K562 (cell line): ENCODE data around the gene TSPAN1. TPM values are rescaled to one million over a fixed set of nuclear protein-coding genes. Genes with fewer than 3 reads are reported as not detected.

ENCODE experiments used
- ATAC-seq: fragments of 200-7000 bp; cut with Tn5 transposase; 3 replicates; pipeline ENCODE4 v1.9.1; 2020; ENCODE audit warnings: moderate library complexity
- BruUV-seq: library from RNA; stranded (reverse); fragments of 400-500 nt; replicated peaks from 2 replicates; lab custom pipeline; 2021; lab: Mats Ljungman, UMichigan
- CTCF ChIA-PET: fragments of 300-600 bp; formaldehyde crosslinking; extraction: SDS; loops from one replicate; lab custom pipeline; 2021; ENCODE audit warnings: low intra/inter-chr PET ratio; lab: Yijun Ruan, JAX
- POLR2A ChIA-PET: fragments of 300-600, 350-650 bp; sonication (Branson Sonifier 250); formaldehyde crosslinking; extraction: SDS; loops from one replicate; lab custom pipeline; 2021; ENCODE audit warnings: antibody characterized with exemption, inconsistent platforms; lab: Yijun Ruan, JAX
- DNase-seq, 4 experiments: peaks; one replicate each; pipeline versions ENCODE4 v3.0.0 to v3.0.0-alpha.2; 2011 to 2018; ENCODE audit warnings: low spot score in 3 of 4, mixed read lengths in 3 of 4; ENCODE audit errors: extremely low read depth in 1 of 4
- FAIRE-seq: peaks from 2 replicates; lab custom pipeline; 2011; peaks lifted over from hg19 to GRCh38; lab: Jason Lieb, UNC
- H2AFZ ChIP-seq: 2 replicates; pipeline ENCODE4 v1.6.0; 2011; ENCODE audit warnings: low read depth, low read length, control low read depth, inconsistent platforms
- H3K27ac ChIP-seq: fragments of 200-600 bp; 3 replicates; pipeline ENCODE4 v1.8.0; 2011; ENCODE audit warnings: low read depth, mild to moderate bottlenecking, control low read depth, inconsistent platforms, low read length, moderate library complexity, mixed read lengths; ENCODE audit errors: extremely low read depth
- H3K27me3 ChIP-seq, 2 experiments: fragments of 300-600 bp in 1 of 2; 2 replicates in 1 of 2; 3 replicates in 1 of 2; pipeline versions ENCODE4 v1.6.0 to v1.8.0; 2011; ENCODE audit warnings: inconsistent platforms in 2 of 2, low read length in 2 of 2, mild to moderate bottlenecking in 1 of 2, mixed read lengths in 1 of 2, moderate library complexity in 1 of 2; ENCODE audit not compliant: control insufficient read depth in 2 of 2, insufficient read depth in 2 of 2
- H3K36me3 ChIP-seq: fragments of 300-600 bp; 3 replicates; pipeline ENCODE4 v1.8.0; 2011; ENCODE audit warnings: mild to moderate bottlenecking, low read length, inconsistent platforms; ENCODE audit not compliant: control insufficient read depth, insufficient read depth
- H3K4me1 ChIP-seq, 2 experiments: fragments of 200-600 bp in 1 of 2; replicated peaks in 1 of 2; 2 replicates in 1 of 2; 3 replicates in 1 of 2; pipeline versions ENCODE4 v1.5.1 to v1.8.0; 2011; ENCODE audit warnings: inconsistent platforms in 2 of 2, low read length in 2 of 2, mild to moderate bottlenecking in 1 of 2, mixed read lengths in 1 of 2, moderate library complexity in 1 of 2; ENCODE audit not compliant: control insufficient read depth in 2 of 2, insufficient read depth in 2 of 2
- H3K4me2 ChIP-seq: 2 replicates; pipeline ENCODE4 v1.6.1; 2011; ENCODE audit warnings: low read length, control low read depth, inconsistent platforms, mixed read lengths; ENCODE audit not compliant: insufficient read depth
- H3K4me3 ChIP-seq: fragments of 200-600 bp; sonication (generic), shearing (Covaris generic); 2 replicates; pipeline ENCODE4 v1.5.1; 2016; ENCODE audit warnings: control low read depth, inconsistent platforms
- H3K79me2 ChIP-seq: fragments of 200-600 bp; 3 replicates; pipeline ENCODE4 v1.8.0; 2011; ENCODE audit warnings: low read length, inconsistent platforms; ENCODE audit not compliant: control insufficient read depth, insufficient read depth
- H3K9ac ChIP-seq, 2 experiments: 2 replicates each; pipeline versions ENCODE4 v1.6.0 to v1.6.1; 2011; ENCODE audit warnings: low read depth in 2 of 2, low read length in 2 of 2, control low read depth in 1 of 2, inconsistent platforms in 1 of 2, mild to moderate bottlenecking in 1 of 2, mixed read lengths in 1 of 2; ENCODE audit not compliant: insufficient read depth in 1 of 2
- H3K9me1 ChIP-seq: one replicate; pipeline ENCODE4 v1.6.0; 2011; ENCODE audit warnings: inconsistent platforms, mild to moderate bottlenecking, low read length, moderate library complexity; ENCODE audit not compliant: control insufficient read depth, insufficient read depth
- H3K9me3 ChIP-seq: replicated peaks from 2 replicates; pipeline ENCODE4 v1.5.1; 2011; ENCODE audit warnings: low read depth, low read length, inconsistent platforms; ENCODE audit not compliant: control insufficient read depth, insufficient read depth
- H4K20me1 ChIP-seq: replicated peaks from 2 replicates; pipeline ENCODE4 v1.6.1; 2011; ENCODE audit warnings: low read length, inconsistent platforms, mixed read lengths; ENCODE audit not compliant: control insufficient read depth, insufficient read depth
- FUS ChIP-seq: fragments of 200-400 bp; formaldehyde crosslinking; optimal IDR thresholded peaks from 2 replicates; pipeline ENCODE3; 2017; ENCODE audit warnings: low read depth, low read length
- HNRNPLL ChIP-seq: fragments of 200-400 bp; formaldehyde crosslinking; IDR thresholded peaks from 2 replicates; pipeline ENCODE4 v1.6.1; 2017; ENCODE audit warnings: low read length, low read depth, mild to moderate bottlenecking; ENCODE audit not compliant: poor library complexity, severe bottlenecking
- KLF16 ChIP-seq: IDR thresholded peaks from 2 replicates; pipeline ENCODE4 v1.6.1; 2016; ENCODE audit warnings: antibody characterized with exemption
- KLF6 ChIP-seq: fragments of 250-450 bp; sonication (Bioruptor Pico); IDR thresholded peaks from 2 replicates; pipeline ENCODE4 v1.4.0; 2020; ENCODE audit warnings: mild to moderate bottlenecking, moderate library complexity, borderline replicate concordance
- LCOR ChIP-seq: sonication (generic); formaldehyde crosslinking; IDR thresholded peaks from 2 replicates; pipeline ENCODE4 v1.8.0; 2022; ENCODE audit warnings: mild to moderate bottlenecking, missing genetic modification reagents
- MAFK ChIP-seq: IDR thresholded peaks from 2 replicates; pipeline ENCODE4 v1.6.1; 2011; ENCODE audit warnings: low read length, improper control_type of control experiment
- MBD2 ChIP-seq: sonication (generic); IDR thresholded peaks from 2 replicates; pipeline ENCODE4 v1.6.1; 2016; ENCODE audit warnings: low read depth, borderline replicate concordance
- MTA1 ChIP-seq: fragments of 450-650 bp; IDR thresholded peaks from 2 replicates; pipeline ENCODE4 v1.6.1; 2017; ENCODE audit warnings: borderline replicate concordance
- PHF20 ChIP-seq: fragments of 450-650 bp; IDR thresholded peaks from 2 replicates; pipeline ENCODE4 v1.6.1; 2018; ENCODE audit not compliant: partially characterized antibody
- POLR2B ChIP-seq: fragments of 450-650 bp; IDR thresholded peaks from 2 replicates; pipeline ENCODE4 v1.6.1; 2018; ENCODE audit warnings: low read depth; ENCODE audit not compliant: partially characterized antibody
- RAD21 ChIP-seq, 2 experiments: fragments of 250-450 bp in 1 of 2; fragments of 450-650 bp in 1 of 2; sonication (Bioruptor Pico) in 1 of 2; formaldehyde crosslinking in 1 of 2; IDR thresholded peaks in 1 of 2; conservative IDR thresholded peaks in 1 of 2; 2 replicates each; pipeline versions ENCODE4 v1.4.0 to v1.8.0; 2020 to 2022; ENCODE audit warnings: mild to moderate bottlenecking in 2 of 2, moderate library complexity in 1 of 2
- SUPT5H ChIP-seq: fragments of 450-650 bp; IDR thresholded peaks from 2 replicates; pipeline ENCODE4 v1.6.1; 2016
- TRIM28 ChIP-seq: fragments of 450-650 bp; IDR thresholded peaks from 2 replicates; pipeline ENCODE4 v1.6.1; 2017
- XRCC5 ChIP-seq: fragments of 200-400 bp; formaldehyde crosslinking; IDR thresholded peaks from 2 replicates; pipeline ENCODE4 v1.6.1; 2017; ENCODE audit warnings: low read depth, mild to moderate bottlenecking, low read length
- ZFP1 ChIP-seq: fragments of 450-650 bp; formaldehyde crosslinking; IDR thresholded peaks from 2 replicates; pipeline ENCODE4 v1.4.0; 2020; ENCODE audit warnings: mild to moderate bottlenecking, mixed read lengths
- ZNF165 ChIP-seq: fragments of 250-450 bp; sonication (Bioruptor Pico); IDR thresholded peaks from 2 replicates; pipeline ENCODE4 v1.4.0; 2020; ENCODE audit warnings: borderline replicate concordance
- WGBS: fragments of 100-300 bp; shearing (Covaris generic); methylation state at CpG from one replicate; pipeline ENCODE4 v1.1.6; 2016; ENCODE audit warnings: low coverage, mixed read lengths; ENCODE audit not compliant: insufficient coverage; ENCODE audit errors: missing lambda C conversion rate; 5-methylcytosine and 5-hydroxymethylcytosine counted together
- in situ Hi-C: fragments of 300-500 bp; cut with MboI; formaldehyde crosslinking; loops from 4 replicates; pipeline ENCODE4 v1.15.0; 2018; ENCODE audit warnings: inconsistent platforms, mixed read lengths
- intact Hi-C: fragments of 100-400 bp; cut with micrococcal nuclease; formaldehyde crosslinking; loops from 2 replicates; pipeline ENCODE4 v1.14.2; 2022
- polyA plus RNA-seq, 8 experiments: library from polyadenylated mRNA; depleted of rRNA in 4 of 8; stranded (reverse) in 5 of 8; unstranded in 3 of 8; fragments of >200 nt; fragmentation: Nextera tagmentation in 2 of 8; fragmentation: Illumina TruSeq in 1 of 8; extraction: Ambion mirVana in 2 of 8; extraction: Trizol in 1 of 8; gene quantifications; 2 replicates each; pipeline versions ENCODE4 v1.2.1 to v1.2.3, GENCODE V29; 2011 to 2014; ENCODE audit warnings: inconsistent platforms in 1 of 8, missing spikeins in 1 of 8
- total RNA-seq, 7 experiments: library from RNA; depleted of rRNA in 6 of 7; stranded (reverse); fragments of >200 nt in 6 of 7; fragmentation: Illumina TruSeq in 2 of 7; extraction: Trizol in 2 of 7; gene quantifications; 2 replicates each; pipeline versions ENCODE4 v1.2.1 to v1.2.3, GENCODE V29; 2011 to 2021; ENCODE audit warnings: low replicate concordance in 1 of 7
- TF ChIP-seq, protein P1 (sequence below): conservative IDR thresholded peaks from 2 replicates; pipeline ENCODE4 v1.6.1; 2011; ENCODE audit warnings: low read depth, mild to moderate bottlenecking, low read length; ENCODE audit not compliant: control insufficient read depth
- TF ChIP-seq, protein P2 (sequence below): fragments of 250-450 bp; sonication (Bioruptor Pico); IDR thresholded peaks from 2 replicates; pipeline ENCODE4 v1.9.0; 2021; ENCODE audit warnings: mild to moderate bottlenecking
- TF ChIP-seq, protein P3 (sequence below): fragments of 450-650 bp; formaldehyde crosslinking; IDR thresholded peaks from 2 replicates; pipeline ENCODE4 v1.4.0; 2020; ENCODE audit warnings: mild to moderate bottlenecking, moderate library complexity

TSPAN1 gene
- total and polyA plus RNA-seq, 9 of the 15 experiments (the other 6 are each of a cell fraction or from before 2014, with no cell fraction given), result 0.58 TPM; not detected in 8

DNA sequence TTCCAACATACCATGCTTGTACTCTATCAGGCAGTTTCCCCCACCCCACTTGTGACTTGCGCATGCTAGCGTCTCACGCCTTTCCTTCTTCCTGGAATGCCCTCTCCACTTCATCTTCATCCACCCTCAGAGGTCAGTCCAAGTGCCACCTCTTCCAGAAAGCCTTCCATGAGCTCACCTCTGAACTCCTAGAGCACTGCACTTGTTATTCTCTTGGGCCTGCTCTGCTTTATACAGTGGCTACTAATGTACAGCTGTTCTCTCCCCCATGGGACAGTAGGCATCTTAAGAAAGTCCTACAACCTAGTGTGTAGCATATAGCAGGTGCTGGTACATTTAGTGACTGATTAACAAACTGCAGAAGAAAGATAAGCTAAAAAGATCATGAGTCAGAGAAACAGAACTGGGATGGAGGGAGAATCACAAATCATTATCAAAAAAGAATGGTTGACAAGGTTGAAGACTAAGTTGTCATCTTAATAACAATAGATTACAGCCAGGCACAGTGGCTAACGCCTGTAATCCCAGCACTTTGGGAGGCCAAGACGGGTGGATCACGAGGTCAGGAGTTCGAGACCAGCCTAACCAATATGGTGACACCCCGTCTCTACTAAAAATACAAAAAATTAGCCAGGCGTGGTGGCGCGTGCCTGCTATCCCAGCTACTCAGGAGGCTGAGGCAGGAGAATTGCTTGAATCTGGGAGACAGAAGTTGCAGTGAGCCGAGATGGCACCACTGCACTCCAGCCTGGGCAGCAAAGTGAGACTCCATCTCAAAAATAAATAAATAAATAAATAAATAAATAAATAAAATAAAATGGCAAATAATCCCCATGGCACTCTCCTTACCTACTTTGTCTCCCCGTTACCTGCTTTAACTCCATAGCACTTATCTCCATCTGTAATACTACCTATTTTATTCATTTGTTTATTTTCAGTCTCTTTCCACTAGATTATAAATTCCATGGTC is 16.3 kb upstream of the TSPAN1 start:
- CTCF ChIA-PET, result no interaction called here
- Histone ChIP-seq H3K79me2 (no peaks in the 10 kb centered on the region), H3K9ac (peak overlapping the region in 1 of 2 experiments; percentile 12; a peak in 1 of 4 replicates), H2AFZ (no peak overlapping the region; the same call in 1 of the 2 replicates), H3K9me3 (0 out of 2 replicates have a peak, but pooled peaks cover 3% of the 10 kb centered on the region), H3K27ac (peak overlapping the region; percentile 42; the same call in 1 of the 3 replicates), H4K20me1 (no peaks in the 10 kb centered on the region), H3K27me3 (peaks cover 4 to 7% of the 10 kb centered on the region in 2 experiments), H3K4me3 (no peak overlapping the region), H3K9me1 (no peaks in the 10 kb centered on the region), H3K4me2 (peak overlapping the region; percentile 60), H3K4me1 (peaks cover 36 to 42% of the 10 kb centered on the region in 2 experiments), H3K36me3 (no peaks in the 10 kb centered on the region)
- in situ Hi-C loops, result no loop called here
- 7% methylated on average over 13 of the region's 13 CpGs for WGBS
- BruUV-seq, result TSS peak; percentile 100
- FAIRE-seq (peak; percentile 88), DNase-seq (peak; percentile 88 to 93 (median 90)), ATAC-seq (peak; percentile 94)
- intact Hi-C loops, result loop anchor here (1.0 kb wide), 1 partner anchor 25 kb away; no protein-coding TSS in a partner anchor
- POLR2A ChIA-PET, result interaction anchor here (0.5 to 2.7 kb wide), 22 partner anchors 8 to 1437 kb away, joined by 3 to 15 read pairs (median 4); partner anchors contain the start of genes PIK3R3 and PRDX1
- TF ChIP-seq RAD21 (CRISPR knock-in tag; conservative IDR thresholded peaks at IDR 0.05 in 1 of 2, IDR thresholded peaks at IDR 0.05 in 1 of 2) (peak in 1 of 2 experiments; percentile 36; a peak in 2 of 4 replicates), FUS (no peak), MTA1 (peak; percentile 95), KLF16 (peak; percentile 99), XRCC5 (no peak), POLR2B (no peak), MAFK (peak; percentile 72), MBD2 (peak; percentile 83), PHF20 (peak; percentile 77), SUPT5H (no peak), KLF6 (no peak), HNRNPLL (peak; percentile 39), TRIM28 (peak; percentile 86), LCOR (CRISPR knock-in tag) (peak; percentile 96), ZNF165 (CRISPR knock-in tag) (no peak), ZFP1 (CRISPR knock-in tag) (no peak)
- TF ChIP-seq, protein P1, sequence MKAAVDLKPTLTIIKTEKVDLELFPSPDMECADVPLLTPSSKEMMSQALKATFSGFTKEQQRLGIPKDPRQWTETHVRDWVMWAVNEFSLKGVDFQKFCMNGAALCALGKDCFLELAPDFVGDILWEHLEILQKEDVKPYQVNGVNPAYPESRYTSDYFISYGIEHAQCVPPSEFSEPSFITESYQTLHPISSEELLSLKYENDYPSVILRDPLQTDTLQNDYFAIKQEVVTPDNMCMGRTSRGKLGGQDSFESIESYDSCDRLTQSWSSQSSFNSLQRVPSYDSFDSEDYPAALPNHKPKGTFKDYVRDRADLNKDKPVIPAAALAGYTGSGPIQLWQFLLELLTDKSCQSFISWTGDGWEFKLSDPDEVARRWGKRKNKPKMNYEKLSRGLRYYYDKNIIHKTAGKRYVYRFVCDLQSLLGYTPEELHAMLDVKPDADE, result no peak
- TF ChIP-seq, protein P2, sequence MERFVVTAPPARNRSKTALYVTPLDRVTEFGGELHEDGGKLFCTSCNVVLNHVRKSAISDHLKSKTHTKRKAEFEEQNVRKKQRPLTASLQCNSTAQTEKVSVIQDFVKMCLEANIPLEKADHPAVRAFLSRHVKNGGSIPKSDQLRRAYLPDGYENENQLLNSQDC (CRISPR knock-in tag), result no peak
- TF ChIP-seq, protein P3, sequence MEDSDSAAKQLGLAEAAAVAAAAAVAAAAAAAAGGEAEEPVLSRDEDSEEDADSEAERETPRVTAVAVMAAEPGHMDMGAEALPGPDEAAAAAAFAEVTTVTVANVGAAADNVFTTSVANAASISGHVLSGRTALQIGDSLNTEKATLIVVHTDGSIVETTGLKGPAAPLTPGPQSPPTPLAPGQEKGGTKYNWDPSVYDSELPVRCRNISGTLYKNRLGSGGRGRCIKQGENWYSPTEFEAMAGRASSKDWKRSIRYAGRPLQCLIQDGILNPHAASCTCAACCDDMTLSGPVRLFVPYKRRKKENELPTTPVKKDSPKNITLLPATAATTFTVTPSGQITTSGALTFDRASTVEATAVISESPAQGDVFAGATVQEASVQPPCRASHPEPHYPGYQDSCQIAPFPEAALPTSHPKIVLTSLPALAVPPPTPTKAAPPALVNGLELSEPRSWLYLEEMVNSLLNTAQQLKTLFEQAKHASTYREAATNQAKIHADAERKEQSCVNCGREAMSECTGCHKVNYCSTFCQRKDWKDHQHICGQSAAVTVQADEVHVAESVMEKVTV (CRISPR knock-in tag), result 0 out of 2 replicates have a peak, but pooled peaks have one; percentile 5
